ENCODE data around the gene MAST4.

MAST4 gene

GRCh38 chr5:67202828-67203227, 606.6 kb downstream of the MAST4 start:
- peak; percentile 49 to 72 for DNase-seq (ENCODE audit: low read depth in 1 of 2, low spot score in 1 of 2)
- Histone ChIP-seq H3K4me3 (replicated peaks; ENCODE audit: insufficient read depth, low read length) (no peak overlapping the region), H3K27ac (replicated peaks) (no peak overlapping the region), H3K27me3 (ENCODE audit: insufficient read depth, poor library complexity, severe bottlenecking) (no peaks in the 10 kb centered on the region)
- TF ChIP-seq, protein P1, sequence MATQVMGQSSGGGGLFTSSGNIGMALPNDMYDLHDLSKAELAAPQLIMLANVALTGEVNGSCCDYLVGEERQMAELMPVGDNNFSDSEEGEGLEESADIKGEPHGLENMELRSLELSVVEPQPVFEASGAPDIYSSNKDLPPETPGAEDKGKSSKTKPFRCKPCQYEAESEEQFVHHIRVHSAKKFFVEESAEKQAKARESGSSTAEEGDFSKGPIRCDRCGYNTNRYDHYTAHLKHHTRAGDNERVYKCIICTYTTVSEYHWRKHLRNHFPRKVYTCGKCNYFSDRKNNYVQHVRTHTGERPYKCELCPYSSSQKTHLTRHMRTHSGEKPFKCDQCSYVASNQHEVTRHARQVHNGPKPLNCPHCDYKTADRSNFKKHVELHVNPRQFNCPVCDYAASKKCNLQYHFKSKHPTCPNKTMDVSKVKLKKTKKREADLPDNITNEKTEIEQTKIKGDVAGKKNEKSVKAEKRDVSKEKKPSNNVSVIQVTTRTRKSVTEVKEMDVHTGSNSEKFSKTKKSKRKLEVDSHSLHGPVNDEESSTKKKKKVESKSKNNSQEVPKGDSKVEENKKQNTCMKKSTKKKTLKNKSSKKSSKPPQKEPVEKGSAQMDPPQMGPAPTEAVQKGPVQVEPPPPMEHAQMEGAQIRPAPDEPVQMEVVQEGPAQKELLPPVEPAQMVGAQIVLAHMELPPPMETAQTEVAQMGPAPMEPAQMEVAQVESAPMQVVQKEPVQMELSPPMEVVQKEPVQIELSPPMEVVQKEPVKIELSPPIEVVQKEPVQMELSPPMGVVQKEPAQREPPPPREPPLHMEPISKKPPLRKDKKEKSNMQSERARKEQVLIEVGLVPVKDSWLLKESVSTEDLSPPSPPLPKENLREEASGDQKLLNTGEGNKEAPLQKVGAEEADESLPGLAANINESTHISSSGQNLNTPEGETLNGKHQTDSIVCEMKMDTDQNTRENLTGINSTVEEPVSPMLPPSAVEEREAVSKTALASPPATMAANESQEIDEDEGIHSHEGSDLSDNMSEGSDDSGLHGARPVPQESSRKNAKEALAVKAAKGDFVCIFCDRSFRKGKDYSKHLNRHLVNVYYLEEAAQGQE (IDR thresholded peaks at IDR 0.05; ENCODE audit: insufficient replicate concordance, low read depth): no peak
- TF ChIP-seq POLR2AphosphoS5 (IDR thresholded peaks at IDR 0.05; ENCODE audit: low read depth): no peak
- TF ChIP-seq GABPA (IDR thresholded peaks at IDR 0.05; ENCODE audit: low read depth): no peak
- TF ChIP-seq CTCF (IDR thresholded peaks at IDR 0.05; ENCODE audit: insufficient read depth, low read length): no peak
- peak; percentile 13; the same call in 1 of the 2 replicates for TF ChIP-seq SPI1 (IDR thresholded peaks at IDR 0.05; ENCODE audit: borderline replicate concordance, low read depth)

- DNase-seq (ENCODE audit: low read depth in 1 of 2, low spot score in 1 of 2): no peak
- no peaks in the 10 kb centered on the region for H3K27me3 ChIP-seq (ENCODE audit: insufficient read depth, poor library complexity, severe bottlenecking)
- H3K4me3 ChIP-seq (replicated peaks; ENCODE audit: insufficient read depth, low read length): no peak overlapping the region
- no peak overlapping the region for H3K27ac ChIP-seq (replicated peaks)
- TF ChIP-seq POLR2AphosphoS5 (IDR thresholded peaks at IDR 0.05; ENCODE audit: low read depth): no peak
- no peak for TF ChIP-seq GABPA (IDR thresholded peaks at IDR 0.05; ENCODE audit: low read depth)
- TF ChIP-seq CTCF (IDR thresholded peaks at IDR 0.05; ENCODE audit: insufficient read depth, low read length): no peak
- TF ChIP-seq SPI1 (IDR thresholded peaks at IDR 0.05; ENCODE audit: borderline replicate concordance, low read depth): no peak
- TF ChIP-seq, protein P1 (IDR thresholded peaks at IDR 0.05; ENCODE audit: insufficient replicate concordance, low read depth): no peak
Observed at GRCh38 chr5:67203701-67204074, 607.5 kb downstream of the MAST4 start.

DNA sequence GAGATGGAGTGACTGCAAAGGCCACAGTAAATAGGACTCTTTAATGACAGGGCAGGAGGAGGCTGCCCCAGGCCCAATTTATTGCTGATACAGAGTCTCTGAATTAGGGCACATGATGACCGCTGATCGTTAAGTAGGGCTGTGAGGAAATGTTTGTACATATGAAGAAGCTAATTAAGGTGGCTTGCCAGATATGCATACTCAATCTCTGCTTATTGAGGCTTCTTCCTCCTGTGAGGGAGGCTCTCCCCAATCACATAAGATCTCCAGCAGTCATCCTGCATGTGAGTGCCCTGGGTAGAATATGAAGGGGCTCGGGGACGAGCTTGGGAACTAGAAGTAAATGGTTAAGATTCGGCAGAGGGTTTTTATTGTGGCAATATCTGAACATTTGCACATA, 608.6 kb downstream of the MAST4 start:
- no peak overlapping the region for H3K4me3 ChIP-seq (replicated peaks; ENCODE audit: insufficient read depth, low read length)
- H3K27ac ChIP-seq (replicated peaks): no peak overlapping the region
- DNase-seq (ENCODE audit: low read depth in 1 of 2, low spot score in 1 of 2): no peak
- no peaks in the 10 kb centered on the region for H3K27me3 ChIP-seq (ENCODE audit: insufficient read depth, poor library complexity, severe bottlenecking)
- TF ChIP-seq, protein P1 (IDR thresholded peaks at IDR 0.05; ENCODE audit: insufficient replicate concordance, low read depth): no peak
- no peak for TF ChIP-seq SPI1 (IDR thresholded peaks at IDR 0.05; ENCODE audit: borderline replicate concordance, low read depth)
- no peak for TF ChIP-seq GABPA (IDR thresholded peaks at IDR 0.05; ENCODE audit: low read depth)
- TF ChIP-seq CTCF (IDR thresholded peaks at IDR 0.05; ENCODE audit: insufficient read depth, low read length): no peak
- no peak for TF ChIP-seq POLR2AphosphoS5 (IDR thresholded peaks at IDR 0.05; ENCODE audit: low read depth)
